ENCODE data around the gene PPL.

DNA sequence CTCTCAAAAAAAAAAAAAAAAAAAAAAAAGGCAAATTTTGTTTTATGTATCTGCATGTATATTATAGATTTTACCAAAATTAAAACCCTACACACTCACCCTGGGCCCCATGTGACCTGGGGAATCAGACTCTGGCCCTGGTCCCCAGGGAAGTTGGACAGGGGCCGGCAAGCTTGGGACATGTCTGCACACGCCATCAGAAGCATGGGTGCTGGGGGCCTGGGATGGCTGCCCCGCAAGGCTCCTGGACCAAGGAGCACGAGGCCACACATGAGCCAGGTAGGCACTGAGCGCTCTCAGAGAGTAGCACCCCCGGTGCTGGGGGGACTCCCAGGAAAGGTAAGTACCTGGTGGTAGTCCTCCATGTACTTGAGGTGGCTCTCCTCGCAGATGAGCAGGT is 39.6 kb downstream of the PPL start:
- TF ChIP-seq POLR2A (IDR thresholded peaks at IDR 0.05) (no peak), EP300 (IDR thresholded peaks at IDR 0.05) (no peak)
- TF ChIP-seq, protein P1, sequence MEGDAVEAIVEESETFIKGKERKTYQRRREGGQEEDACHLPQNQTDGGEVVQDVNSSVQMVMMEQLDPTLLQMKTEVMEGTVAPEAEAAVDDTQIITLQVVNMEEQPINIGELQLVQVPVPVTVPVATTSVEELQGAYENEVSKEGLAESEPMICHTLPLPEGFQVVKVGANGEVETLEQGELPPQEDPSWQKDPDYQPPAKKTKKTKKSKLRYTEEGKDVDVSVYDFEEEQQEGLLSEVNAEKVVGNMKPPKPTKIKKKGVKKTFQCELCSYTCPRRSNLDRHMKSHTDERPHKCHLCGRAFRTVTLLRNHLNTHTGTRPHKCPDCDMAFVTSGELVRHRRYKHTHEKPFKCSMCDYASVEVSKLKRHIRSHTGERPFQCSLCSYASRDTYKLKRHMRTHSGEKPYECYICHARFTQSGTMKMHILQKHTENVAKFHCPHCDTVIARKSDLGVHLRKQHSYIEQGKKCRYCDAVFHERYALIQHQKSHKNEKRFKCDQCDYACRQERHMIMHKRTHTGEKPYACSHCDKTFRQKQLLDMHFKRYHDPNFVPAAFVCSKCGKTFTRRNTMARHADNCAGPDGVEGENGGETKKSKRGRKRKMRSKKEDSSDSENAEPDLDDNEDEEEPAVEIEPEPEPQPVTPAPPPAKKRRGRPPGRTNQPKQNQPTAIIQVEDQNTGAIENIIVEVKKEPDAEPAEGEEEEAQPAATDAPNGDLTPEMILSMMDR (IDR thresholded peaks at IDR 0.05) = no peak
